ENCODE measurements around the gene KLHL26. TPM values are rescaled to one million over a fixed set of nuclear protein-coding genes. Genes with fewer than 3 reads are reported as not detected.

Gene KLHL26
- total RNA-seq, 1 donor from 2014 or later, result 10.9 TPM

DNA sequence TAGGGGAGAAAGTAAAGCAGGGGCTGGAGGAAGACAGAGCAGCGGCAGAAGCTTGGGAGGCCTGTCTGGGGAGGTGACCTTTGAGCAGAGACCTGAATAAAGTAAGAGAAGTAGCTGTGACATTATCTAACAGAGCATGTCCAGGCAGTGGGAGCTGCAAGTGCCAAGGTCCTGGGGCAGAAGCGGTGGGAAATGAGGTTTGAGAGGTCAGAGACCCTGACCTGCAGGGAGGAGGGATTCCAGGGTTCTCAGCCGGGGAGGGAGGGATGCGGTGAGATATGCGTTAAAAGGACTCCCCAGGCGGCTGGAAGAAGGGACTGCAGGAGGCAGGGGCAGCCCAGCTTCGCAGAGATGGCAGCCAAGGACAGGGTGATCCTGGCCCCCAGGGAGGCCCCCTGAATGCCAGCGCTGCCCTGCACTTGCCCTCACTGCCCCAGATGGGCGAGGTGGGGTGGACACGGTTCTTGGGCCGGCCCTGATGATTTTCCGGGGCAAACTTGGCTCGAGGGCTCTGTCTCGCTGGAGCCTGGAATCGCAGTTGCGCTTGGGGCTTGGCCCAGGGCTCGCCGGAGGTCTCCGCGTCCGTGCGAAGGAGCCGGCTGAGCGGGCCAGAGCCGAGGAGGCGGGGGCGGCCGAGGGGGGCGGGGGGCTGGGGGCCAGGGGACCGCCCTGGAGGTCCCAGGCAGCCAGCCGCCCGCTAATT, 33.4 kb upstream of the KLHL26 start:
- intact Hi-C loops (cut with micrococcal nuclease), result no loop called here
- Mint-ChIP-seq H3K27me3 (peaks cover 41% of the 10 kb centered on the region), H3K27ac (no peak overlapping the region), H3K4me3 (no peak overlapping the region), H3K9me3 (no peaks in the 10 kb centered on the region), H3K36me3 (ENCODE audit: low read depth) (no peaks in the 10 kb centered on the region), H3K4me1 (peaks cover 17% of the 10 kb centered on the region)
- POLR2A ChIA-PET, result no interaction called here
- no peak for DNase-seq
- ATAC-seq (ENCODE audit: low read depth), result peak; percentile 51
- CTCF ChIA-PET, result interaction anchor here (1.7 kb wide), 1 partner anchor 244 kb away, joined by 4 read pairs; no protein-coding TSS in a partner anchor
- TF ChIP-seq, protein P1, sequence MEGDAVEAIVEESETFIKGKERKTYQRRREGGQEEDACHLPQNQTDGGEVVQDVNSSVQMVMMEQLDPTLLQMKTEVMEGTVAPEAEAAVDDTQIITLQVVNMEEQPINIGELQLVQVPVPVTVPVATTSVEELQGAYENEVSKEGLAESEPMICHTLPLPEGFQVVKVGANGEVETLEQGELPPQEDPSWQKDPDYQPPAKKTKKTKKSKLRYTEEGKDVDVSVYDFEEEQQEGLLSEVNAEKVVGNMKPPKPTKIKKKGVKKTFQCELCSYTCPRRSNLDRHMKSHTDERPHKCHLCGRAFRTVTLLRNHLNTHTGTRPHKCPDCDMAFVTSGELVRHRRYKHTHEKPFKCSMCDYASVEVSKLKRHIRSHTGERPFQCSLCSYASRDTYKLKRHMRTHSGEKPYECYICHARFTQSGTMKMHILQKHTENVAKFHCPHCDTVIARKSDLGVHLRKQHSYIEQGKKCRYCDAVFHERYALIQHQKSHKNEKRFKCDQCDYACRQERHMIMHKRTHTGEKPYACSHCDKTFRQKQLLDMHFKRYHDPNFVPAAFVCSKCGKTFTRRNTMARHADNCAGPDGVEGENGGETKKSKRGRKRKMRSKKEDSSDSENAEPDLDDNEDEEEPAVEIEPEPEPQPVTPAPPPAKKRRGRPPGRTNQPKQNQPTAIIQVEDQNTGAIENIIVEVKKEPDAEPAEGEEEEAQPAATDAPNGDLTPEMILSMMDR (IDR thresholded peaks at IDR 0.05), result no peak

DNA sequence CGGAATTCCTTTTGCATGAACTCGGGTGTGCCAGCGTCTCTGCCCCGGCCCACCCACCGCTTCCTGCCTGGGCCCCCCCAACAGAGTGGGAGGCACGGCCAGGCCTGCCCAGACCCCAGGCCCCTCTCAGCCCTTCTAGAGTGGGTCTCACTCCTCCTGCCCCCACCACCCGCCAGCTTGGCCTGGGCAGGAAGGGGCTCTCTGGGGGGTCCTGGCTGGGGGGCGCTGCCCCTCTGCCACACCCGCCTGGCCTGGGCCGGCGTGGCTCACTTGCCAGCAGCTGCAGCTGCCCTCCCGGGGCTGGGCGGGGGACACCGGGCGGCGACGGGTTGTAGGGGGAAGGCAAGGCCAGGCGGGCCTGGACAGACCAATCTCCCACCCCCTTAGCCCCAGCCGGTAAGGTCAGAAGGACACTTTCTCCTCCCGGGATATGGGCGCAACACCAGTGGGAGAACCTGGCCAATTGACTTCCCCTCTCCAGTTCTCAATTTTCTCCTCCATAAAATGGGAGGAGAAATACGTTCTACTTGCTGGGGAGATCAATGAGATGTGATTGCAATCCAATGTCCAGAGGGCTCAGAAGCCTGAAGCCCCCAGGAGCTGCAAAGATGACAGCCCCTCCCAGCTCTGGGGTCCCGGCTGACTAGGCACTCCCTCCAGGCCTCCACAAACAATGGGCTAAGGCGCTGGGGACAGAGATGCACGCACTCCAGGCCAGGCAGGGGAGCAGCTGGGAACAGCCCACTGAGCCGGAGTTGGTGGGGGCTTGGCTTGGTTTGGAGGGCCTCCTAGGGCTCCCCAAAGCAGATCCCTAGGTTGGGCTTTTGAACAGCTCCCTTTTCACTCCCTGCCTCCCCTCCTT, 32.6 kb upstream of the KLHL26 start:
- TF ChIP-seq, protein P1 (IDR thresholded peaks at IDR 0.05), result no peak
- Mint-ChIP-seq H3K9me3 (no peaks in the 10 kb centered on the region), H3K36me3 (ENCODE audit: low read depth) (no peaks in the 10 kb centered on the region), H3K4me3 (no peak overlapping the region), H3K27ac (no peak overlapping the region), H3K4me1 (peaks cover 18% of the 10 kb centered on the region), H3K27me3 (peaks cover 43% of the 10 kb centered on the region)
- ChIA-PET POLR2A (no interaction called here), CTCF (interaction anchor here (0.6 to 1.7 kb wide), 3 partner anchors 10 to 243 kb away, joined by 3 to 4 read pairs (median 3); no protein-coding TSS in a partner anchor)
- intact Hi-C loops (cut with micrococcal nuclease), result no loop called here
- DNase-seq (no peak), ATAC-seq (ENCODE audit: low read depth) (no peak)

DNA sequence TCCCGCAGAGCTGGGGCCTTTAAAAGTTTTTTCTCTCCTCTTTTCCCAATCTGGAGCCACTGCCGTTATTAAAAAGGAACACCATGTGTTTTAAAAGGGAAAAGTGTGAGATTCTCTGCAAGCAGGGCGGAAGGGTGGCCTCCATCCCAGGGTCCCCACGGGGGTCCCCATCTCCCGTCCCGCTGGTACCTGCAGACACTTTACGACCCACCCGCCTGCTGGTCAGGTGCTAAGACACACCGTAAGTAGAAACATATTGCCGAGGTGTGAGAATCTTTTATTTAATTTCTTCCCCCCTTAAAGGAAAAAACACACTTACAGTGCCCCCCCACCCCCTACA, 32.0 kb upstream of the KLHL26 start:
- TF ChIP-seq, protein P1 (IDR thresholded peaks at IDR 0.05), result no peak
- ChIA-PET CTCF (interaction anchor here (0.6 to 1.0 kb wide), 2 partner anchors 11 to 154 kb away, joined by 3 read pairs; no protein-coding TSS in a partner anchor), POLR2A (interaction anchor here (0.6 kb wide), 1 partner anchor 19 kb away, joined by 4 read pairs; no protein-coding TSS in a partner anchor)
- intact Hi-C loops (cut with micrococcal nuclease), result no loop called here
- Mint-ChIP-seq H3K9me3 (no peaks in the 10 kb centered on the region), H3K4me1 (peaks cover 22% of the 10 kb centered on the region), H3K27ac (no peak overlapping the region), H3K4me3 (no peak overlapping the region), H3K27me3 (peaks cover 48% of the 10 kb centered on the region), H3K36me3 (ENCODE audit: low read depth) (no peaks in the 10 kb centered on the region)
- DNase-seq, result no peak
- no peak for ATAC-seq (ENCODE audit: low read depth)

DNA sequence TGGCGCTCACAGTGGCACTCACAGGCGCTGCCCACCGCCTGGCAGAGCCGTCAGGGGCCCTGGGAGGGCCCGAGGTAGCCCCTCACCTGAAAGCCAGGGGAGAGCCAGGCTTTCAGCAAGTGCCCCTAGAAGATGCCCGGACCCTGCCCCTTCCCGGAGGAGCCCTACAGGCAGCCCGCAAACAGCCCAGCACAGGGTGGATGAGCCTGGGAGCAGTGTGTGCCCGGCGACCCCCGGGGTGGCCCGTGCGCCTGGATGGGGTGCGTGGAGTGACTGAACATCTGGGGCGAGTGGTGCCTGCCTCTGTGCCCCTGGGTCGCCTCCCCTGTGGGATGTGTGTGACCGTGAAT, 31.7 kb upstream of the KLHL26 start:
- Mint-ChIP-seq H3K4me1 (peaks cover 22% of the 10 kb centered on the region), H3K27ac (no peak overlapping the region), H3K9me3 (no peaks in the 10 kb centered on the region), H3K36me3 (ENCODE audit: low read depth) (no peaks in the 10 kb centered on the region), H3K4me3 (peak overlapping the region; percentile 52), H3K27me3 (peaks cover 48% of the 10 kb centered on the region)
- CTCF ChIA-PET, result interaction anchor here (1.0 kb wide), 1 partner anchor 11 kb away, joined by 3 read pairs; no protein-coding TSS in a partner anchor
- ATAC-seq (ENCODE audit: low read depth), result no peak
- intact Hi-C loops (cut with micrococcal nuclease), result no loop called here
- no peak for DNase-seq
- POLR2A ChIA-PET, result interaction anchor here (0.6 kb wide), 1 partner anchor 19 kb away, joined by 4 read pairs; no protein-coding TSS in a partner anchor
- TF ChIP-seq, protein P1 (IDR thresholded peaks at IDR 0.05), result no peak
